Gastrocnemius medialis (tissue), 4 donors: Measurements from ENCODE around the gene LRP2BP.

Experiments used
- POLR2A ChIP-seq, 2 donors: fragments of 450-650 bp; IDR thresholded peaks; one replicate each; pipeline ENCODE4 v1.6.1; 2017; ENCODE audit warnings: antibody characterized with exemption in 2 of 2, mild to moderate bottlenecking in 2 of 2, moderate library complexity in 2 of 2
- TF ChIP-seq, protein P1 (sequence below), 5 experiments: fragments of 450-650 bp in 3 of 5; fragments of 200-600 bp in 2 of 5; sonication (generic) in 2 of 5; IDR thresholded peaks in 4 of 5; conservative IDR thresholded peaks in 1 of 5; 1 replicate in 4 of 5; 2 replicates in 1 of 5; pipeline ENCODE4 v1.5.1; 2016 to 2019; ENCODE audit warnings: antibody characterized with exemption in 5 of 5, mild to moderate bottlenecking in 3 of 5, moderate library complexity in 3 of 5

DNA sequence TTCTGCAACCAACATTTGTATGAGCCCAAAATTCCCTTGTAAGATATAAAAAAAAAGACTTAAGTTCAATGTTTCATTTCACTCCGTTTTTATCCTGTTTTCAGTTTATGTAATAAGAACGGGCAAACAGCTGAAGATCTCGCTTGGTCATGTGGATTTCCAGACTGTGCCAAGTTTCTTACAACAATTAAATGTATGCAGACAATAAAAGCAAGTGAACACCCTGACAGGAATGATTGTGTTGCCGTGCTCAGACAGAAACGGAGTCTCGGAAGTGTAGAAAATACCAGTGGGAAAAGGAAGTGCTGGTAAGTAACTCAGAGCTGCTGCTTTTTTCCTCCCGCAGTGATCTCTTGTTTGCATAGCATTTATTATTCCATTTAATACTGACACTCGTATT, 3.7 kb upstream of the LRP2BP start:
- no peak for TF ChIP-seq POLR2A (IDR thresholded peaks at IDR 0.05)
- TF ChIP-seq, protein P1, sequence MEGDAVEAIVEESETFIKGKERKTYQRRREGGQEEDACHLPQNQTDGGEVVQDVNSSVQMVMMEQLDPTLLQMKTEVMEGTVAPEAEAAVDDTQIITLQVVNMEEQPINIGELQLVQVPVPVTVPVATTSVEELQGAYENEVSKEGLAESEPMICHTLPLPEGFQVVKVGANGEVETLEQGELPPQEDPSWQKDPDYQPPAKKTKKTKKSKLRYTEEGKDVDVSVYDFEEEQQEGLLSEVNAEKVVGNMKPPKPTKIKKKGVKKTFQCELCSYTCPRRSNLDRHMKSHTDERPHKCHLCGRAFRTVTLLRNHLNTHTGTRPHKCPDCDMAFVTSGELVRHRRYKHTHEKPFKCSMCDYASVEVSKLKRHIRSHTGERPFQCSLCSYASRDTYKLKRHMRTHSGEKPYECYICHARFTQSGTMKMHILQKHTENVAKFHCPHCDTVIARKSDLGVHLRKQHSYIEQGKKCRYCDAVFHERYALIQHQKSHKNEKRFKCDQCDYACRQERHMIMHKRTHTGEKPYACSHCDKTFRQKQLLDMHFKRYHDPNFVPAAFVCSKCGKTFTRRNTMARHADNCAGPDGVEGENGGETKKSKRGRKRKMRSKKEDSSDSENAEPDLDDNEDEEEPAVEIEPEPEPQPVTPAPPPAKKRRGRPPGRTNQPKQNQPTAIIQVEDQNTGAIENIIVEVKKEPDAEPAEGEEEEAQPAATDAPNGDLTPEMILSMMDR (IDR thresholded peaks at IDR 0.05 in 4 of 5, conservative IDR thresholded peaks at IDR 0.05 in 1 of 5), result no peak
